Kidney (tissue), 22 donors: ENCODE measurements around the gene LYST. TPM values are rescaled to one million over a fixed set of nuclear protein-coding genes. Genes with fewer than 3 reads are reported as not detected.
"Not testable (repeated sequence)": the region's sequence is repeated elsewhere in the genome, so short reads cannot be mapped to it uniquely, and the experiment has no call there.

Experiments
- DNase-seq, 5 donors: peaks; one replicate each; pipeline ENCODE4 v3.0.0-alpha.2; 2013 to 2020
- FAIRE-seq: peaks from 2 replicates; lab custom pipeline; 2012; peaks lifted over from hg19 to GRCh38; lab: Jason Lieb, UNC
- H3K27ac ChIP-seq, 2 donors: one replicate each; pipeline ENCODE4 v1.7.0; 2013; ENCODE audit warnings: low read depth in 2 of 2, low read length in 2 of 2, inconsistent platforms in 1 of 2
- H3K27me3 ChIP-seq: one replicate; pipeline ENCODE4 v1.7.1; 2013; ENCODE audit warnings: low read length, inconsistent platforms; ENCODE audit not compliant: control insufficient read depth, insufficient read depth
- H3K36me3 ChIP-seq, 3 donors: one replicate each; pipeline versions ENCODE4 v1.7.0 to v1.7.1; 2013; ENCODE audit warnings: low read length in 3 of 3, control low read depth in 1 of 3, inconsistent platforms in 1 of 3; ENCODE audit not compliant: insufficient read depth in 3 of 3, control insufficient read depth in 2 of 3
- H3K4me1 ChIP-seq, 3 donors: one replicate each; pipeline versions ENCODE4 v1.7.0 to v1.7.1; 2013; ENCODE audit warnings: low read length in 3 of 3, inconsistent platforms in 1 of 3, low read depth in 1 of 3; ENCODE audit not compliant: control insufficient read depth in 2 of 3, insufficient read depth in 2 of 3
- H3K4me3 ChIP-seq, 3 donors: one replicate each; pipeline versions ENCODE4 v1.7.0 to v1.8.1; 2013; ENCODE audit warnings: low read length in 3 of 3, control low read depth in 1 of 3, inconsistent platforms in 1 of 3
- H3K9ac ChIP-seq, 3 donors: one replicate each; pipeline versions ENCODE4 v1.7.0 to v1.7.1; 2013; ENCODE audit warnings: low read length in 3 of 3, control low read depth in 1 of 3, inconsistent platforms in 1 of 3
- H3K9me3 ChIP-seq, 3 donors: one replicate each; pipeline versions ENCODE4 v1.7.0 to v1.7.1; 2013; ENCODE audit warnings: low read length in 3 of 3, control low read depth in 1 of 3, inconsistent platforms in 1 of 3; ENCODE audit not compliant: control insufficient read depth in 2 of 3, insufficient read depth in 1 of 3
- CTCF ChIP-seq: IDR thresholded peaks from 3 replicates; pipeline ENCODE4 v1.5.1; 2012; ENCODE audit warnings: mild to moderate bottlenecking, moderate library complexity, borderline replicate concordance; ENCODE audit not compliant: insufficient read depth; ENCODE audit errors: extremely low read depth
- intact Hi-C: fragments of 100-400 bp; cut with DNase I; formaldehyde crosslinking; loops from one replicate; pipeline ENCODE4 v1.11.1; 2022
- long read RNA-seq, 10 donors: library from polyadenylated mRNA in 1 of 10; unstranded in 1 of 10; transcript quantifications; one replicate each; pipeline ENCODE4 v2.0.0 and lab custom pipeline, GENCODE V29; 2021 to 2026
- polyA plus RNA-seq: library from polyadenylated mRNA; stranded (reverse); fragments of 350-450 nt; fragmentation: Illumina TruSeq; extraction: RNeasy Lipid Tissue Mini Kit (QIAGEN cat#74804); gene quantifications from one replicate; pipeline ENCODE4 v1.2.3, GENCODE V29; 2014; ENCODE audit warnings: low read depth, low replicate concordance; ENCODE audit not compliant: insufficient read depth
- total RNA-seq: library from RNA; stranded (reverse); fragmentation: NEBNext Ultra II Directional; extraction: Animal tissue kit (Norgen Biotek cat#: 25700); gene quantifications from one replicate; pipeline ENCODE4 v1.2.1, GENCODE V29; 2021
- donor health status: control.
- donor health status: control.
- donor health status: control.
- donor health status: control.
- donor health status: control.
- donor health status: DM: yes; HTN: yes; CAD: no.
- donor health status: Normal renal cell carcinoma (clear cell type).

LYST gene, protein sequence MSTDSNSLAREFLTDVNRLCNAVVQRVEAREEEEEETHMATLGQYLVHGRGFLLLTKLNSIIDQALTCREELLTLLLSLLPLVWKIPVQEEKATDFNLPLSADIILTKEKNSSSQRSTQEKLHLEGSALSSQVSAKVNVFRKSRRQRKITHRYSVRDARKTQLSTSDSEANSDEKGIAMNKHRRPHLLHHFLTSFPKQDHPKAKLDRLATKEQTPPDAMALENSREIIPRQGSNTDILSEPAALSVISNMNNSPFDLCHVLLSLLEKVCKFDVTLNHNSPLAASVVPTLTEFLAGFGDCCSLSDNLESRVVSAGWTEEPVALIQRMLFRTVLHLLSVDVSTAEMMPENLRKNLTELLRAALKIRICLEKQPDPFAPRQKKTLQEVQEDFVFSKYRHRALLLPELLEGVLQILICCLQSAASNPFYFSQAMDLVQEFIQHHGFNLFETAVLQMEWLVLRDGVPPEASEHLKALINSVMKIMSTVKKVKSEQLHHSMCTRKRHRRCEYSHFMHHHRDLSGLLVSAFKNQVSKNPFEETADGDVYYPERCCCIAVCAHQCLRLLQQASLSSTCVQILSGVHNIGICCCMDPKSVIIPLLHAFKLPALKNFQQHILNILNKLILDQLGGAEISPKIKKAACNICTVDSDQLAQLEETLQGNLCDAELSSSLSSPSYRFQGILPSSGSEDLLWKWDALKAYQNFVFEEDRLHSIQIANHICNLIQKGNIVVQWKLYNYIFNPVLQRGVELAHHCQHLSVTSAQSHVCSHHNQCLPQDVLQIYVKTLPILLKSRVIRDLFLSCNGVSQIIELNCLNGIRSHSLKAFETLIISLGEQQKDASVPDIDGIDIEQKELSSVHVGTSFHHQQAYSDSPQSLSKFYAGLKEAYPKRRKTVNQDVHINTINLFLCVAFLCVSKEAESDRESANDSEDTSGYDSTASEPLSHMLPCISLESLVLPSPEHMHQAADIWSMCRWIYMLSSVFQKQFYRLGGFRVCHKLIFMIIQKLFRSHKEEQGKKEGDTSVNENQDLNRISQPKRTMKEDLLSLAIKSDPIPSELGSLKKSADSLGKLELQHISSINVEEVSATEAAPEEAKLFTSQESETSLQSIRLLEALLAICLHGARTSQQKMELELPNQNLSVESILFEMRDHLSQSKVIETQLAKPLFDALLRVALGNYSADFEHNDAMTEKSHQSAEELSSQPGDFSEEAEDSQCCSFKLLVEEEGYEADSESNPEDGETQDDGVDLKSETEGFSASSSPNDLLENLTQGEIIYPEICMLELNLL (N-terminal part only)
- total RNA-seq = 30.3 TPM
- 4.6 TPM for polyA plus RNA-seq
- long read RNA-seq, donor 1, partial matches to known transcripts = 0 of 1 reads
- long read RNA-seq, donor 1, other reads (novel, unspliced or antisense) = 0 of 1 reads
- long read RNA-seq, donor 2 = 0 reads
- long read RNA-seq, donor 3 = 0 reads
- long read RNA-seq, donor 4, partial matches to known transcripts = 5 of 5 reads
- long read RNA-seq, donor 4, other reads (novel, unspliced or antisense) = 0 of 5 reads
- long read RNA-seq, donor 5 = 0 reads
- long read RNA-seq, donor 6 = 0 reads
- long read RNA-seq, donor 7, partial matches to known transcripts = 2 of 6 reads
- long read RNA-seq, donor 7, other reads (novel, unspliced or antisense) = 4 of 6 reads
- long read RNA-seq, donor 8 = 0 reads
- long read RNA-seq, donor 9 = 0 reads
- long read RNA-seq, donor 10 = 0 reads

GRCh38 chr1:235866205-235866912 lies at the start of gene LYST:
Gene LYST, minus strand, starts transcription at chr1:235866906. Its CDS starts 36,489 bp downstream, at chr1:235830417.
- Histone ChIP-seq H3K9ac (peak within 1 kb of the TSS; percentile 81 to 93 (median 88)), H3K27ac (peak within 1 kb of the TSS; percentile 92 to 93), H3K4me1 (peaks cover 0 to 6% (median 3%) of the 10 kb centered on the region in 3 donors), H3K36me3 (no peaks in the 10 kb centered on the region), H3K4me3 (peak within 1 kb of the TSS; percentile 88 to 96 (median 94)), H3K9me3 (no peaks in the 10 kb centered on the region), H3K27me3 (no peaks in the 10 kb centered on the region)
- FAIRE-seq = no peak
- DNase-seq = peak in 4 of 5 donors; percentile 53 to 79 (median 64)
- TF ChIP-seq CTCF = no peak
- intact Hi-C loops = no loop called here

DNA sequence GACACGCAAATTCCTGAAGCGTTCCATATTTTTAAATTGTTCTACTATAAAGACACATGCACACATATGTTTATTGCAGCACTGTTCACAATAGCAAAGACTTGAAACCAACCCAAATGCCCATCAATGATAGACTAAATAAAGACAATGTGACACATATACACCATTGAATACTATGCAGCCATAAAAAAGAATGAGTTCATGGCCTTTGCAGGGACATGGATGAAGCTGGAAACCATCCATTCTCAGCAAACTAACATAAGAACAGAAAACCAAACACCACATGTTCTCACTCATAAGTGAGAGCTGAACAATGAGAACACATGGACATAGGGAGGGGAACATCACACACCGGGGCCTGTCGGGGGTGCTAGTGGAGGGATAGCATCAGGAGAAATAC lies 48.8 kb upstream of the LYST start:
- H3K9me3 ChIP-seq, H3K4me3 ChIP-seq, DNase-seq, H3K36me3 ChIP-seq, intact Hi-C loops, FAIRE-seq, H3K4me1 ChIP-seq, H3K27me3 ChIP-seq, H3K9ac ChIP-seq, H3K27ac ChIP-seq: not testable (repeated sequence)

- no peak for FAIRE-seq
These were observed 46.6 kb upstream of the LYST start for GRCh38 chr1:235913311-235913710.

More at GRCh38 chr1:235913311-235913710, 46.6 kb upstream of the LYST start:
- no peaks in the 10 kb centered on the region for H3K36me3 ChIP-seq
- no peak overlapping the region for H3K9ac ChIP-seq
- peaks cover 0 to 3% (median 0%) of the 10 kb centered on the region in 3 donors for H3K4me1 ChIP-seq
- no peak for TF ChIP-seq CTCF
- DNase-seq = no peak
- no peaks in the 10 kb centered on the region for H3K9me3 ChIP-seq
- H3K27ac ChIP-seq = no peak overlapping the region
- no peaks in the 10 kb centered on the region for H3K27me3 ChIP-seq
- no peak overlapping the region for H3K4me3 ChIP-seq
- intact Hi-C loops = no loop called here
